GM18505 (cell line): Measurements from ENCODE around the gene PDLIM1.
"Not testable (repeated sequence)": the region's sequence is repeated elsewhere in the genome, so short reads cannot be mapped to it uniquely, and the experiment has no call there.

Experiments
- ATAC-seq: cut with Tn5 transposase; IDR thresholded peaks from one replicate; pipeline ENCODE4 v1.9.1; 2021; ENCODE audit not compliant: unreplicated experiment
- POLR2A ChIP-seq: IDR thresholded peaks from 4 replicates; pipeline ENCODE4 v1.6.1; 2011; ENCODE audit warnings: borderline replicate concordance; ENCODE audit not compliant: insufficient read depth, insufficient read length; ENCODE audit errors: extremely low read depth

Gene PDLIM1

DNA sequence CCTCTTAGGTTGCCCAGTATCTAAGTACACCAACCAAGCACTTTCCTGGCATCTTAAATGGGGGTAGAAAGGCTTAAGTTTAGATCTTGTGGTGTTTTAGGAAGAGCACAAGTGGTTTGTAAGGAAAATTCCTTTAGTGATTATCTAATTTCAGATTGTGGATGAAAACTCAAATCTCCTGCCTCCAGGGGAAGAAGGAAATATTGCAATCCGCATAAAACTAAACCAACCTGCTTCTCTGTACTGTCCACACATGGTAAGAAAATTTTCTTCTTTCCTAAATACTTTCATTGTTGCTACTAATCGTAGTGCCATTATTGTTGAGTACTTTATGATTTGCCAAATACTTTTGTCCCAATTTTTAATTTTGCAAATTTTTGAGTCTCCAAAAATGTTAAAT is 65.7 kb downstream of the PDLIM1 start:
- no peak for TF ChIP-seq POLR2A
- no peak for ATAC-seq

DNA sequence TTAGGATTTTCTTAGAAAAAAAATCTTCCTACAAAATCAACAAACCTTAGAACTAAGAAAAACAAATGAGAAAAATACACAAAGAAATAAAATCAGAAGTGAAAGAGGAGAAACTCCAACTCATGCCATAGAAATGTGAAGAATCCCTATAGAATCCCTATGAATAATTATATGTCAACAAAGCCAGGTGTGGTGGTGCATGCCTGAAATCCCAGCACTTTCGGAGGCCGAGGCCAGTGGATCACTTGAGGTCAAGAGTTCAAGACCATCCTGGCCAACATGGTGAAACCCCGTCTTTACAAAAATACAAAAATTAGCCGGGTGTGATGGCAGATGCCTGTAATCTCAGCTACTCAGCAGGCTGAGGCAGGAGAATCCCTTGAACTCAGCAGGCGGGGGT is 69.7 kb downstream of the PDLIM1 start:
- no peak for TF ChIP-seq POLR2A
- no peak for ATAC-seq

DNA sequence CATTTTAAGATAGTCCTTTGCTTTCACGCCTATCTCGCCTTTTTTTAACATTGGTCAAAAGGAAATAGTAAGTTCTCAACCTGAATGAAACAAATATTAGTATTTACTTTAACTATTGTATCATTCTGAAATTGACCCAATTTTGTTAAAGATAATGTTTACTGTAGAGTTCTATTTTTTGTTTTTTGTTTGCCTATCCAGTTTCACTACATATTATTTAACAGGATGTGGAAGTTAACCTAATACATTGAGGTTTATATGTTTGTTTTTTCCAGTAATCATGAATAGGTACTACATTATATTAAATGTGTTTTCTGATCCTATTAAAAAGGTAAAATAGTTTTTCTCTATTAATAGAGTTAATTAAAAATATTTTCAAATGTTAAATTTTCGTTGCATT is 70.3 kb downstream of the PDLIM1 start:
- no peak for TF ChIP-seq POLR2A
- ATAC-seq, result no peak

DNA sequence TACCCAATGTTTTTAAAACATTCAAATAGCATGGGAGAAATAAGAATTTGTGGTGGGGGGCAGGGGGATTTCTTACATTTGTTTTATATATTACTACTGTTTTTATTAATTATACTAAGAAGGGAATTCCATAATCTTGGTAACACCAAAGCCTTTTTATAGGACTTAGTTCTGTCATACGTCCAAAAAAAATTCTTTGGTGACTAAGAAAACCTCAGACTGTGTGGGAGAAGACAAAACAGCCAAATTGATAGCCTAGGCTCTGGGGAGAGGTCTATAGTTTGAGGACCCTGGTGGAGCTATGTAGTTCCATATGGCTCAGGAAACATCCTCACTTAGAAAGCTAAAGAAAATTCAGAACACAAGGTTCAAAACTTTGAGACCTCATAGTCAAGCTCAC is 73.3 kb downstream of the PDLIM1 start:
- ATAC-seq, result no peak
- TF ChIP-seq POLR2A, result no peak

DNA sequence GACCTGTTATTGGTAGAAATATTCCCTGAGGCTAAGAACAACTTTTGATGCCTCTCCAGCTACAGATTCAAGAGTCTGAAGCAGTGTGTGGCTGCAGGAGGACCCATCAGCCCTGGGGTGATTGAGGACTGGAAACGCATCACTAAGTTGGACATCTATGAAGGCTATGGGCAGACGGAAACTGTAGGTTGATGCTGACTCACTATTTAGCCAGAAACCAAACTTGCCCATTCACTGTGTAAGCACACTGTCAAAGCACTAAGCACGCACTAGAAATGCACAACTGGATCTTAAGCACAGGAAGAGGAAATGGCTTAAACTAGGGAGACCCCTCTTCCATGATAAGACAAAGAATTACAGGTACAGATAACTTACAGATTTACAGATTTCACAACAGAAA is 76.0 kb downstream of the PDLIM1 start:
- TF ChIP-seq POLR2A, result no peak
- ATAC-seq, result no peak

DNA sequence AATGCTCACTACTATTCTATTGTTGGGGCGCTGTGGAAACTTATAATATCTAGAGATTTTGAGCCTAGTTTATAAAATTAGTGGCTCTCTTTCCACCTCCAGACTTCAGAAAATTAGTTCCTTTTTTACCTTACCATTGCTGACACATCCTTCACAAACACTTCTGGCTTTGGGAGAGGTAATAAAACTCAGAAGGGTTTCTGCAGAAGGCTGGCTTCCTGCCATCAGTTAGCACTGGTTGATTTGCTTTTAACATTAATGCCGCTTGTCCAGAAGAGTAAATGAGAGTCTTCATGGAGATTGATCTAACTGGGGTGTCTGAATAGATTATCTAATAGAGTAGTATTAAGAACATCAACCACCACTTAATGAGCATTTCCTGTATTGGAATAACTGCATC is 76.4 kb downstream of the PDLIM1 start:
- ATAC-seq, result no peak
- TF ChIP-seq POLR2A, result no peak

DNA sequence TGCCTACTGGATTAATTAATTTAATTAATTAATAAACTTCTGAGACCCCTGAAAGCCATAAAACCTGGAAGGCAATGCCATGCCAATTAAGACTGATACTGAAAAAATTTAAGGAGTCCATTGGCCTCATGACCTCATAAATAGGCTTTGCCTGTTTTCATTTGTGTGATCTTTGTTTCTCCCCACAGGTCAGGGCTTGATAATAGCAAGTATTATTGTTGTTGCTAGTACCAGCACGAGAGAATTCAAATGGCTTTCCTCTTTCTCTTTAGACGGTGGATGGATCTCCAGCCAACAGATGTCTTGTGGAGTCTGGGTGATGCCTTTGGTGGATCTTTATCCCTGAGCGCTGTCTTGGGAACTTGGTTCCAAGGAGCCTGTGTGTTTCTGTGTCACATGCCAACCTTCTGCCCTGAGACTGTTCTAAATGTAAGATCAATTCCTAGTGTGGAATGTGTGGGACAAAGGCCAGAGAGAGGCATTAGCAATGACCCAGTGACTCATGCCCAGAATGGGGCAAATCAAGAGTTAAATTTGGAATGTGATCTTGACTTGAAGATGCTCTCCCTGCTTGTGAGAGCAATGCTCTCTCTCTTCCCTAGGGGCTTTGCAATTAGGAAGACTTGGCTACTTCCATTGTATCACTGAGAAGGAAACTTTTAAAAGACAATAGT is 79.1 kb downstream of the PDLIM1 start:
- no peak for TF ChIP-seq POLR2A
- no peak for ATAC-seq

DNA sequence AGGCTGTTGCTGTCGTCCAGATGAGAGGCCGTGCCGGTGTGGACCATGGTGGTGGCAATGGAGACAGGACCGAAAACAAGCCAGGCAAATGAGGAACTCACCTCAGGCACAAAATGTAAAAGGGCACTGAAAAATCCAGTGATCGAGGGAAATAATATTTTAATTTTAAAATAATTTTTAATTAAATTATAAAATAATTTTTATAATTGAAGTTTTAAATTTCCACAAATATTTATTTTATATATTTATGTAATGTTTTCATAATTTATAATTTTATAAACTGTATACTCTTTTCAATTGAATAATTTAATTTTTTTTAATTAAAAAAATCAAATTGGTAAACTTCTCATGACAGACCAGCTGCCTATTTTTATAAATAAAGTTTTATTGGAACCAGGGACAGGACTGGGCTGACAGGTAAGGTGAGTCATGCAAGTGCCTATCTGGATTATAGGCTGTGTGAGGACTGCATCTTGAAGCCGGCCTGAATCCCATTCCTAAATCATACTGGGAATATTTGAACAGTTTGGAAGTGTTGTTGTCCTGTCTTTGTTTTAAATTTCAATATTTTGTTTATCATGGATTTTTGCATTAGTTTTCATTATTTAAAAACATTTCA is 81.2 kb downstream of the PDLIM1 start:
- no peak for TF ChIP-seq POLR2A
- ATAC-seq, result no peak

DNA sequence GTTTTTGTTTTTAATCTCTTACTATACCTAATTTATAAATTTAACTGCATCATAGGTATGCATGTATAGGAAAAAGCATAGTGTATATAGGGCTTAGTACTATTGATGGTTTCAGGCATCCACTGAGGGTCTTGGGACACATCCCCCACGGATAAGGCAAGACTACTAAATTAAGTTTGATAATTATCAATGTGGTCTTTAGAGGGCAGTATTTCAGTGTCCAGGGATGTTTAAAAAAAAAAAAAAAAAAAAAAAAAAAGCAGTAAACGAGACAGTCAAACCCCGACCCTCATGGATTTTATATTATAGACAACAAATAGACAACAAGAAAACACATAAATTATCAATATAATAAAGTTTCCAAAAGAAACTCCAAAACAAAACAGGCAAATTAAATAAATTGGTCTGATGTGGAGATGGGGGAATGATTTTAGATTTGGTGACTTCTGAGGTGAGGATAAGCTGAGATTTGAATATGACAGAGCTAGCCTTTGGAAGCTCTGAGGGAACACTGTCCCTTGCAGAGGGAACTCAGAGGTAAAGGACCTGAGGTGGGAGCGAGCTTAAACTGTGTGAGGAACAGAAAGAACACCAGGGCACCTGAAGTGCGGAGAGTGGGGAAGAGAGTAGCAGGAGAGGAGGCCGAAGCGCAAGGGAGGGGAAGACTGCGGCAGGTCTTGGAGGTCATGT is 82.0 kb downstream of the PDLIM1 start:
- ATAC-seq, result no peak
- TF ChIP-seq POLR2A, result no peak

DNA sequence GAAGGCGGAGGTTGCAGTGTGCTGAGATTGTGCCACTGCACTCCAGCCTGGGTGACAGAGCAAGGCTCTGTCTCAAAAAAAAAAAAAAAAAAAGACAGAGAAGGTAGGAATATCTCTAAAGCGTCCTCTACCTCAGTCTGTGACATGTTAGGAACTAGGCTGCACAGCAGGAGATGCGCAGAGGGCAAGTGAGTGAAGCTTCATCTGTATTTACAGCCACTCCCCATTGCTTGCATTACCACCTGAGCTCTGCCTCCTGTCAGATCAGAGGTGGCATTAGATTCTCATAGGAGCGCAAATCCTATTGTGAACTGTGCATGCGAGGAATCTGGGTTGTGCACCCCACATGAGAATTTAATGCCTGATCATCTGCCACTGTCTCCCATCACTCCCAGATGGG is 87.9 kb downstream of the PDLIM1 start:
- not testable (repeated sequence) for ATAC-seq

DNA sequence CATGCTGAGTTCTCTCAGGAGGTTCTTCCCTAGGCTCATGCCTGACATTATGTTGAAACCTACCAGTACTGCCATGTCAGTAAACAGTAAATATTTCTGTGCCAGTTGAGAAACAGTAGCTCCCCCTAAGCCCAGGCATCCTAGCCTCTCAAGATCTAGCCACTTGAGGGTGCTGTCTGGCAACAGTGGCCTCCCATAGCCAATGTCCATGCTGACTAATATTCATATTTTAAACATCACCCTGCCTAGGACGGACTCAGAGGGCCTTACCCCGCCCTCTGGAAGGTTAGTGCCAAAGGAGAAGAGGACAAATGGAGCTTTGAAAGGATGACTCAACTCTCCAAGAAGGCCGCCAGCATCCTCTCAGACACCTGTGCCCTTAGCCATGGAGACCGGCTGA is 89.1 kb downstream of the PDLIM1 start:
- TF ChIP-seq POLR2A, result no peak
- no peak for ATAC-seq

DNA sequence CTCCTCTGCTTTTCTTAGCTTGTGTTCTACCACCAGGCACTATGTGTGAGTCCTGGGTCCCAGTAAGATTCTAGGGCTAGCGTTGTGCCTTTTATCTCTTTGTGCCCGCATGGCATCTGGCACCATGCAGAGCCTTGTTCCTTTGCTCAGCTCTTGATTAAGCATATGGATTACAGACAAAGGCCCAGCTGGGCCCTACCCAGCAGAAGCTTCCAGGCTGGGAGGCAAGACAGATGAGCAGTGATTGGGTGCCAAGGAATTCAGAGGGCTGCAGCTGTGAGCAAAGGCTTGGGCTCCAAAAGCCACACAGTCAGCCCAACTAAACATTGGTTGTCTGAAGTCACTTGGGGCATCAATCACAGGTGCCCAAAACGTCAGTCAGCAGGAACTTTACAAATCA is 94.8 kb downstream of the PDLIM1 start:
- no peak for TF ChIP-seq POLR2A
- ATAC-seq, result no peak

DNA sequence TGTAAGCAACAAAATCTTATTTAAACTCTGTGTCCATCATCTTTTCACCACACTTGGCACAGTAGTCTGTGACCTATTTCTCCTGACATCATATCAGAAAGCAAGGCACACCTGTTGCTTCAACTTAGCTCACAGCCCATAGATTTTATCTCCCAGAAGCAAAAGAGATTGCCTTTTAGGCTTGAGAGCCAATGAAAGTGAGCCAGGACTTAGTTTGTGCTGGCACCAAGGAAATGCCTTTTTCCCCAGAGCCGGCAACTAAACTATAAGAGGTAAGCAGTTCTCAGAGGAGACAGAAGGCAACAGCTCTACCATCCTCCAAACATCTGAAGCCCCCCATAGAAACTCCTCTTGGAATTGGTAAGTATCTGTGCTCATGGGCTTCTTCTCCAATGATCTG is 96.9 kb downstream of the PDLIM1 start, which contains the start of gene ACSM6:
TSS of gene ACSM6 (plus strand) at position 295 of the 400 bp plus-strand sequence. CDS start 248 bp downstream, outside the sequence.
- TF ChIP-seq POLR2A, result no peak

DNA sequence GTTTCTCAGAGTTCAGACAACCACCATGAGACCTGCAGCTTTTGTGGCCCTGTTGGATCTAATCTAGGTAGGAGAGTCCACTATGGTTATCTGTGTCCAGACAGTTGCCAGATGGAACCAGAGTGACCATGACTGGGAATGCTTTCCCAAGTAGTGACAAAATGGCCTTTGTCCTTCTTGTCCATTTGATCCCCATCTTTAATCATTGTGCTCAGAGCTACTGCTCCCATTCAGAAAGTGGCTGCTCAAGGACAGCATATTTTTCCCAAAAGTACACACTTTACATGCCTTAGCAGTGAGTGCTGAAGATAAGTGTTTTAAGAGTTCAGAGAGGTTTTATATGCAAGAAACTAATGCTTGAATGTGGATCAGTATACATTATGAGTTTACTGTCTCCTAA is 102.2 kb downstream of the PDLIM1 start:
- ATAC-seq, result no peak
- TF ChIP-seq POLR2A, result no peak

More for the DNA sequence above, 96.9 kb downstream of the PDLIM1 start, which contains the start of gene ACSM6:
- ATAC-seq, result no peak
